Neural progenitor cell (in vitro differentiated cells): ENCODE measurements around the gene NFASC. TPM values are rescaled to one million over a fixed set of nuclear protein-coding genes. Genes with fewer than 3 reads are reported as not detected.

Source experiments
- DNase-seq: peaks from one replicate; pipeline ENCODE4 v3.0.0-alpha.2; 2016; ENCODE audit warnings: low spot score
- H2AFZ ChIP-seq: fragments of 200-600 bp; sonication (generic); replicated peaks from 2 replicates; pipeline ENCODE4 v1.6.1; 2016; ENCODE audit warnings: antibody characterized with exemption
- H3F3A ChIP-seq: fragments of 200-600 bp; sonication (generic); 2 replicates; pipeline ENCODE4 v1.6.1; 2016; ENCODE audit warnings: antibody characterized with exemption, low read depth
- H3K27ac ChIP-seq: fragments of 200-600 bp; sonication (generic); 2 replicates; pipeline ENCODE4 v1.5.1; 2016; ENCODE audit warnings: mild to moderate bottlenecking
- H3K27me3 ChIP-seq: fragments of 200-600 bp; sonication (generic); 2 replicates; pipeline ENCODE4 v1.6.1; 2016; ENCODE audit warnings: mild to moderate bottlenecking, moderate library complexity
- H3K36me3 ChIP-seq: fragments of 200-600 bp; sonication (generic); 2 replicates; pipeline ENCODE4 v1.5.1; 2016
- H3K4me1 ChIP-seq: fragments of 200-600 bp; sonication (generic); 2 replicates; pipeline ENCODE4 v1.6.1; 2016; ENCODE audit warnings: mixed run types
- H3K4me2 ChIP-seq: fragments of 200-600 bp; sonication (generic); 2 replicates; pipeline ENCODE4 v1.6.1; 2016
- H3K4me3 ChIP-seq: fragments of 200-600 bp; sonication (generic); 2 replicates; pipeline ENCODE4 v1.5.1; 2016
- H3K79me2 ChIP-seq: fragments of 200-600 bp; sonication (generic); 2 replicates; pipeline ENCODE4 v1.6.1; 2016; ENCODE audit warnings: low read depth
- H3K9ac ChIP-seq: fragments of 200-600 bp; sonication (generic); 2 replicates; pipeline ENCODE4 v1.6.1; 2016
- H3K9me3 ChIP-seq: fragments of 200-600 bp; sonication (generic); 2 replicates; pipeline ENCODE4 v1.5.1; 2016; ENCODE audit warnings: low read depth
- H4K20me1 ChIP-seq: fragments of 200-600 bp; sonication (generic); 2 replicates; pipeline ENCODE4 v1.6.1; 2016; ENCODE audit warnings: low read depth
- H3K27ac Mint-ChIP-seq: 3 replicates; pipeline ENCODE4 v1.8.0; 2021; ENCODE audit warnings: mixed read lengths
- H3K27me3 Mint-ChIP-seq: 2 replicates; pipeline ENCODE4 v1.8.0; 2022; ENCODE audit warnings: low read depth, mild to moderate bottlenecking, inconsistent platforms, moderate library complexity, mixed read lengths; ENCODE audit not compliant: insufficient read depth
- H3K36me3 Mint-ChIP-seq: 3 replicates; pipeline ENCODE4 v1.8.0; 2021; ENCODE audit warnings: mixed read lengths
- H3K4me1 Mint-ChIP-seq: 3 replicates; pipeline ENCODE4 v1.8.0; 2021; ENCODE audit warnings: mixed read lengths
- H3K4me3 Mint-ChIP-seq: 3 replicates; pipeline ENCODE4 v1.8.0; 2021; ENCODE audit warnings: mild to moderate bottlenecking, moderate library complexity, mixed read lengths
- H3K9me3 Mint-ChIP-seq: 3 replicates; pipeline ENCODE4 v1.8.0; 2020; ENCODE audit warnings: mixed read lengths
- CTCF ChIP-seq: fragments of 200-600 bp; sonication (generic); IDR thresholded peaks from 2 replicates; pipeline ENCODE4 v1.5.1; 2017; ENCODE audit warnings: antibody characterized with exemption, mild to moderate bottlenecking
- EZH2 ChIP-seq: fragments of 200-600 bp; sonication (generic); IDR thresholded peaks from 2 replicates; pipeline ENCODE4 v1.6.1; 2017; ENCODE audit warnings: antibody characterized with exemption, mild to moderate bottlenecking, moderate library complexity
- EZH2phosphoT487 ChIP-seq: fragments of 200-600 bp; sonication (generic); IDR thresholded peaks from 2 replicates; pipeline ENCODE4 v1.6.1; 2017; ENCODE audit warnings: antibody characterized with exemption
- total RNA-seq: library from RNA; depleted of rRNA; stranded (reverse); fragments of >200 nt; gene quantifications from 2 replicates; pipeline ENCODE4 v1.2.3, GENCODE V29; 2015; ENCODE audit warnings: low replicate concordance

Gene NFASC
- total RNA-seq, result 2.5 and 3.7 TPM in 2 replicates

- H3K9me3 ChIP-seq, result no peaks in the 10 kb centered on the region
- H3K4me1 Mint-ChIP-seq, result peaks cover 29% of the 10 kb centered on the region
- H4K20me1 ChIP-seq, result no peaks in the 10 kb centered on the region
- H3K36me3 Mint-ChIP-seq, result no peaks in the 10 kb centered on the region
- no peaks in the 10 kb centered on the region for H3K36me3 ChIP-seq
- H3F3A ChIP-seq, result no peaks in the 10 kb centered on the region
- peak within 1 kb of the TSS; percentile 76 for H3K27ac Mint-ChIP-seq
- H3K27me3 ChIP-seq, result no peaks in the 10 kb centered on the region
- no peak within 1 kb of the TSS for H3K4me3 ChIP-seq
- no peak for DNase-seq
- H3K4me2 ChIP-seq, result no peak within 1 kb of the TSS
- peak within 1 kb of the TSS; percentile 44 for H3K4me3 Mint-ChIP-seq
- H3K27ac ChIP-seq, result no peak within 1 kb of the TSS
- H3K79me2 ChIP-seq, result no peaks in the 10 kb centered on the region
- H2AFZ ChIP-seq, result no peak within 1 kb of the TSS
- H3K27me3 Mint-ChIP-seq, result peaks cover 14% of the 10 kb centered on the region
- H3K9ac ChIP-seq, result no peak within 1 kb of the TSS
- no peaks in the 10 kb centered on the region for H3K9me3 Mint-ChIP-seq
- H3K4me1 ChIP-seq, result peaks cover 7% of the 10 kb centered on the region
- TF ChIP-seq CTCF (no peak), EZH2 (no peak), EZH2phosphoT487 (no peak)
These were observed at the start of gene NFASC for GRCh38 chr1:204870160-204870912. Gene NFASC (plus strand): TSS chr1:204870862. CDS start chr1:204944316, 73,454 bp downstream.

GRCh38 chr1:204821476-204821875 lies 49.2 kb upstream of the NFASC start:
- Histone ChIP-seq H4K20me1 (no peaks in the 10 kb centered on the region), H3K36me3 (no peaks in the 10 kb centered on the region), H3K9me3 (no peaks in the 10 kb centered on the region), H3K27ac (no peak overlapping the region), H3K27me3 (peaks cover 9% of the 10 kb centered on the region), H3K4me2 (no peak overlapping the region), H3K4me3 (no peak overlapping the region), H3K4me1 (no peaks in the 10 kb centered on the region), H3K9ac (no peak overlapping the region), H2AFZ (no peak overlapping the region), H3F3A (no peaks in the 10 kb centered on the region), H3K79me2 (no peaks in the 10 kb centered on the region)
- no peak for TF ChIP-seq EZH2phosphoT487
- TF ChIP-seq EZH2, result no peak
- TF ChIP-seq CTCF, result no peak
- Mint-ChIP-seq H3K9me3 (no peaks in the 10 kb centered on the region), H3K4me3 (no peak overlapping the region), H3K4me1 (peaks cover 16% of the 10 kb centered on the region), H3K27me3 (peaks cover 12% of the 10 kb centered on the region), H3K36me3 (no peaks in the 10 kb centered on the region), H3K27ac (no peak overlapping the region)
- DNase-seq, result no peak

GRCh38 chr1:204821924-204822323 lies 48.7 kb upstream of the NFASC start:
- peaks cover 9% of the 10 kb centered on the region for H3K27me3 ChIP-seq
- no peak overlapping the region for H2AFZ ChIP-seq
- no peaks in the 10 kb centered on the region for H3K9me3 Mint-ChIP-seq
- H3K79me2 ChIP-seq, result no peaks in the 10 kb centered on the region
- H3K27ac ChIP-seq, result no peak overlapping the region
- H3F3A ChIP-seq, result no peaks in the 10 kb centered on the region
- no peaks in the 10 kb centered on the region for H3K9me3 ChIP-seq
- no peak overlapping the region for H3K27ac Mint-ChIP-seq
- H3K4me1 ChIP-seq, result no peaks in the 10 kb centered on the region
- no peak for DNase-seq
- H3K4me1 Mint-ChIP-seq, result peaks cover 16% of the 10 kb centered on the region
- no peaks in the 10 kb centered on the region for H3K36me3 ChIP-seq
- H3K9ac ChIP-seq, result no peak overlapping the region
- H4K20me1 ChIP-seq, result no peaks in the 10 kb centered on the region
- peaks cover 12% of the 10 kb centered on the region for H3K27me3 Mint-ChIP-seq
- H3K4me2 ChIP-seq, result no peak overlapping the region
- TF ChIP-seq CTCF (no peak), EZH2 (no peak), EZH2phosphoT487 (no peak)
- H3K36me3 Mint-ChIP-seq, result no peaks in the 10 kb centered on the region
- H3K4me3 ChIP-seq, result no peak overlapping the region
- no peak overlapping the region for H3K4me3 Mint-ChIP-seq
